HepG2 (cell line): ENCODE data around the gene SDC4. TPM values are rescaled to one million over a fixed set of nuclear protein-coding genes. Genes with fewer than 3 reads are reported as not detected.

Source experiments
- ARID5B ChIP-seq: IDR thresholded peaks from 2 replicates; pipeline ENCODE4 v1.4.0; 2020; ENCODE audit warnings: mild to moderate bottlenecking, missing genetic modification reagents
- ARNTL ChIP-seq: sonication (generic); formaldehyde crosslinking; IDR thresholded peaks from 2 replicates; pipeline ENCODE4 v1.4.0; 2020; ENCODE audit warnings: mild to moderate bottlenecking, missing genetic modification reagents
- CTCF ChIP-seq: sonication (generic); formaldehyde crosslinking; IDR thresholded peaks from 2 replicates; pipeline ENCODE4 v1.5.0; 2020; ENCODE audit warnings: mild to moderate bottlenecking, missing genetic modification reagents, moderate library complexity
- HNF4G ChIP-seq, 2 experiments: sonication (generic) in 1 of 2; formaldehyde crosslinking in 1 of 2; IDR thresholded peaks; 2 replicates each; pipeline versions ENCODE4 v1.4.0 to v1.6.1; 2011 to 2020; ENCODE audit warnings: borderline replicate concordance in 2 of 2, low read depth in 2 of 2, mild to moderate bottlenecking in 2 of 2, low read length in 1 of 2, missing genetic modification reagents in 1 of 2, moderate library complexity in 1 of 2
- JDP2 ChIP-seq: sonication (generic); formaldehyde crosslinking; IDR thresholded peaks from 2 replicates; pipeline ENCODE4 v1.8.1; 2022; ENCODE audit warnings: missing genetic modification reagents, borderline replicate concordance
- MAZ ChIP-seq, 2 experiments: sonication (generic) in 1 of 2; formaldehyde crosslinking in 1 of 2; IDR thresholded peaks; 2 replicates each; pipeline versions ENCODE4 v1.5.0 to v1.6.1; 2012 to 2020; ENCODE audit warnings: low read depth in 2 of 2, mild to moderate bottlenecking in 2 of 2, borderline replicate concordance in 1 of 2, improper control_type of control experiment in 1 of 2, low read length in 1 of 2, missing genetic modification reagents in 1 of 2, moderate library complexity in 1 of 2
- PAX8 ChIP-seq: sonication (generic); formaldehyde crosslinking; IDR thresholded peaks from 2 replicates; pipeline ENCODE4 v1.8.0; 2022; ENCODE audit warnings: mild to moderate bottlenecking, missing genetic modification reagents, borderline replicate concordance
- REST ChIP-seq, 2 experiments: IDR thresholded peaks; 2 replicates each; pipeline ENCODE4 v1.6.1; 2011 to 2012; ENCODE audit warnings: low read length in 2 of 2, borderline replicate concordance in 1 of 2, low read depth in 1 of 2, mild to moderate bottlenecking in 1 of 2, moderate library complexity in 1 of 2
- RXRB ChIP-seq: IDR thresholded peaks from 2 replicates; pipeline ENCODE4 v1.6.1; 2016; ENCODE audit warnings: borderline replicate concordance, missing genetic modification reagents, missing compliant biosample characterization
- SETDB1 ChIP-seq: sonication (generic); formaldehyde crosslinking; IDR thresholded peaks from 2 replicates; pipeline ENCODE4 v1.5.1; 2020; ENCODE audit warnings: missing genetic modification reagents, mild to moderate bottlenecking, borderline replicate concordance
- SIN3B ChIP-seq: fragments of 150-350 bp; IDR thresholded peaks from 2 replicates; pipeline ENCODE4 v1.6.1; 2014; ENCODE audit warnings: low read length
- SIX1 ChIP-seq: sonication (generic); formaldehyde crosslinking; IDR thresholded peaks from 2 replicates; pipeline ENCODE4 v1.4.0; 2020; ENCODE audit warnings: missing genetic modification reagents, borderline replicate concordance
- ZBTB7B ChIP-seq: sonication (generic); formaldehyde crosslinking; IDR thresholded peaks from 2 replicates; pipeline ENCODE4 v1.4.0; 2020; ENCODE audit warnings: missing genetic modification reagents
- ZNF143 ChIP-seq: sonication (generic); formaldehyde crosslinking; IDR thresholded peaks from 2 replicates; pipeline ENCODE4 v1.4.0; 2020; ENCODE audit warnings: missing genetic modification reagents
- ZNF160 ChIP-seq: sonication (generic); formaldehyde crosslinking; IDR thresholded peaks from 2 replicates; pipeline ENCODE4 v1.8.0; 2022; ENCODE audit warnings: mild to moderate bottlenecking, inconsistent platforms, missing genetic modification reagents
- ZNF263 ChIP-seq: sonication (generic); formaldehyde crosslinking; IDR thresholded peaks from 2 replicates; pipeline ENCODE4 v1.4.0; 2020; ENCODE audit warnings: missing genetic modification reagents
- ZNF543 ChIP-seq: sonication (generic); formaldehyde crosslinking; IDR thresholded peaks from 2 replicates; pipeline ENCODE4 v1.4.0; 2020; ENCODE audit warnings: mild to moderate bottlenecking, missing genetic modification reagents
- ZNF556 ChIP-seq: sonication (generic); formaldehyde crosslinking; IDR thresholded peaks from 2 replicates; pipeline ENCODE4 v1.4.0; 2020; ENCODE audit warnings: mild to moderate bottlenecking, missing genetic modification reagents, borderline replicate concordance
- ZNF713 ChIP-seq: sonication (generic); formaldehyde crosslinking; IDR thresholded peaks from 2 replicates; pipeline ENCODE4 v1.4.0; 2020; ENCODE audit warnings: mild to moderate bottlenecking, missing genetic modification reagents
- polyA plus RNA-seq, 8 experiments: library from polyadenylated mRNA; depleted of rRNA in 3 of 8; stranded (reverse) in 7 of 8; unstranded in 1 of 8; fragments of >200 nt; fragmentation: Illumina TruSeq in 4 of 8; extraction: Trizol in 4 of 8; gene quantifications; 2 replicates each; pipeline versions ENCODE4 v1.2.1 to v1.2.3, GENCODE V29; 2011 to 2016; ENCODE audit warnings: low read depth in 4 of 8, missing spikeins in 1 of 8, mixed read lengths in 1 of 8; ENCODE audit not compliant: insufficient read depth in 1 of 8
- total RNA-seq, 5 experiments: library from RNA; depleted of rRNA; stranded (reverse); fragments of >200 nt; fragmentation: Illumina TruSeq; extraction: Trizol; gene quantifications; 2 replicates each; pipeline ENCODE4 v1.2.3, GENCODE V29; 2016; ENCODE audit warnings: low read depth in 1 of 5

The SDC4 gene
- total and polyA plus RNA-seq, 2 of the 13 experiments (the other 11 are each of a cell fraction or from before 2014, with no cell fraction given) = 49.0 to 65.1 TPM

- TF ChIP-seq ARID5B (CRISPR knock-in tag) (peak; percentile 85), RXRB (CRISPR knock-in tag) (peak; percentile 92), SETDB1 (no peak), PAX8 (CRISPR knock-in tag) (no peak), ZNF160 (0 out of 2 replicates have a peak, but pooled peaks have one; percentile 58), ZNF263 (CRISPR knock-in tag) (no peak), HNF4G (IDR thresholded peaks at IDR 0.05; ENCODE audit: borderline replicate concordance, low read depth, low read length) (peak; percentile 49; the same call in 1 of the 2 replicates), HNF4G (CRISPR knock-in tag; IDR thresholded peaks at IDR 0.05; ENCODE audit: borderline replicate concordance, low read depth) (no peak), ZNF143 (0 out of 2 replicates have a peak, but pooled peaks have one; percentile 15), CTCF (no peak), MAZ (IDR thresholded peaks at IDR 0.05; ENCODE audit: borderline replicate concordance, low read depth, low read length) (no peak), MAZ (CRISPR knock-in tag; IDR thresholded peaks at IDR 0.05; ENCODE audit: low read depth) (no peak; the same call in 1 of the 2 replicates), SIX1 (CRISPR knock-in tag) (peak; percentile 96), SIN3B (0 out of 2 replicates have a peak, but pooled peaks have one; percentile 19), ZNF556 (CRISPR knock-in tag) (peak; percentile 32; the same call in 1 of the 2 replicates), JDP2 (CRISPR knock-in tag) (no peak), ZNF543 (CRISPR knock-in tag) (peak; percentile 57; the same call in 1 of the 2 replicates), ZNF713 (CRISPR knock-in tag) (no peak), REST (IDR thresholded peaks at IDR 0.05; ENCODE audit: borderline replicate concordance in 1 of 2, low read depth in 1 of 2, low read length in 2 of 2) (no peak), ZBTB7B (CRISPR knock-in tag) (peak; percentile 58), ARNTL (CRISPR knock-in tag) (peak; percentile 56; the same call in 1 of the 2 replicates)
Observed at GRCh38 chr20:45340236-45340847, 7.9 kb downstream of the SDC4 start (continued).
